GM21390 (cell line): ENCODE results near the gene CKAP2.
"Not testable (repeated sequence)": the region's sequence is repeated elsewhere in the genome, so short reads cannot be mapped to it uniquely, and the experiment has no call there.

Experiments
- ATAC-seq: cut with Tn5 transposase; IDR thresholded peaks from one replicate; pipeline ENCODE4 v1.9.1; 2021; ENCODE audit not compliant: unreplicated experiment

CKAP2 gene

GRCh38 chr13:52454820-52455676 is at the start of gene CKAP2:
Gene CKAP2, plus strand, starts transcription at chr13:52455478. Its CDS starts 79 bp downstream, at chr13:52455557.
- ATAC-seq: peak; percentile 75

- ATAC-seq: no peak
Measured at GRCh38 chr13:52405767-52406494, 49.3 kb upstream of the CKAP2 start, which contains the start of gene THSD1. Gene THSD1, minus strand, starts transcription at chr13:52406172. Its CDS starts 3,572 bp downstream, at chr13:52402600.

- no peak for ATAC-seq
Measured at GRCh38 chr13:52406629-52407028, 48.6 kb upstream of the CKAP2 start.

- ATAC-seq: not testable (repeated sequence)
Measured at GRCh38 chr13:52407436-52407835, 47.8 kb upstream of the CKAP2 start.

GRCh38 chr13:52408071-52408658 is 47.1 kb upstream of the CKAP2 start:
- ATAC-seq: not testable (repeated sequence)

GRCh38 chr13:52411629-52412028 is 43.6 kb upstream of the CKAP2 start:
- ATAC-seq: peak; percentile 88

GRCh38 chr13:52412128-52412527 is 43.1 kb upstream of the CKAP2 start:
- ATAC-seq: no peak

GRCh38 chr13:52414051-52414450 is 41.2 kb upstream of the CKAP2 start:
- ATAC-seq: no peak

GRCh38 chr13:52414963-52415362 is 40.3 kb upstream of the CKAP2 start:
- ATAC-seq: no peak

GRCh38 chr13:52419080-52419479 is 36.2 kb upstream of the CKAP2 start:
- ATAC-seq: no peak

GRCh38 chr13:52421216-52421615 is 34.1 kb upstream of the CKAP2 start:
- ATAC-seq: no peak

- ATAC-seq: no peak
Measured at GRCh38 chr13:52428295-52428694, 27.0 kb upstream of the CKAP2 start.

- ATAC-seq: no peak
Measured at GRCh38 chr13:52432456-52432855, 22.8 kb upstream of the CKAP2 start.

- ATAC-seq: no peak
Measured at GRCh38 chr13:52446265-52446664, 9.0 kb upstream of the CKAP2 start.

- ATAC-seq: no peak
Measured at GRCh38 chr13:52447354-52447753, 7.9 kb upstream of the CKAP2 start.

GRCh38 chr13:52447815-52448552 is 7.3 kb upstream of the CKAP2 start:
- ATAC-seq: no peak

GRCh38 chr13:52449331-52450011 is 5.8 kb upstream of the CKAP2 start:
- no peak for ATAC-seq

GRCh38 chr13:52450012-52450792 is 5.1 kb upstream of the CKAP2 start, which contains the start of gene VPS36:
Gene VPS36, minus strand, starts transcription at chr13:52450634. Its CDS starts 40 bp downstream, at chr13:52450594.
- ATAC-seq: peak; percentile 67

- ATAC-seq: no peak
Measured at GRCh38 chr13:52450793-52451116, 4.5 kb upstream of the CKAP2 start.
